HG02763 (cell line): Measurements from ENCODE around the gene PCDHB6.
"Not testable (repeated sequence)": the region's sequence is repeated elsewhere in the genome, so short reads cannot be mapped to it uniquely, and the experiment has no call there.

ENCODE experiments used
- ATAC-seq: cut with Tn5 transposase; IDR thresholded peaks from one replicate; pipeline ENCODE4 v1.9.1; 2021; ENCODE audit warnings: mild to moderate bottlenecking, moderate library complexity; ENCODE audit not compliant: unreplicated experiment

Gene PCDHB6

GRCh38 chr5:141157901-141158300 is 8.0 kb downstream of the PCDHB6 start:
- ATAC-seq, result not testable (repeated sequence)

- no peak for ATAC-seq
Measured at GRCh38 chr5:141172381-141173204, 22.7 kb downstream of the PCDHB6 start, which contains the start of gene PCDHB7. Gene PCDHB7, plus strand, starts transcription at chr5:141172644. Its CDS starts 192 bp downstream, at chr5:141172836.

GRCh38 chr5:141174291-141175104 is 24.6 kb downstream of the PCDHB6 start:
- not testable (repeated sequence) for ATAC-seq

GRCh38 chr5:141175933-141176332 is 26.1 kb downstream of the PCDHB6 start:
- ATAC-seq, result no peak

- ATAC-seq, result not testable (repeated sequence)
Measured at GRCh38 chr5:141177577-141178191, 27.8 kb downstream of the PCDHB6 start, which contains the start of gene PCDHB8. Gene PCDHB8, plus strand, starts transcription at chr5:141177790. Its CDS starts 245 bp downstream, at chr5:141178035.

- ATAC-seq, result not testable (repeated sequence)
Measured at GRCh38 chr5:141179371-141179770, 29.5 kb downstream of the PCDHB6 start.

- ATAC-seq, result not testable (repeated sequence)
Measured at GRCh38 chr5:141179876-141180275, 30.0 kb downstream of the PCDHB6 start.

- no peak for ATAC-seq
Measured at GRCh38 chr5:141180313-141180712, 30.5 kb downstream of the PCDHB6 start.

GRCh38 chr5:141182248-141182647 is 32.4 kb downstream of the PCDHB6 start, which contains the start of gene PCDHB16:
Gene PCDHB16, plus strand, starts transcription at chr5:141182387. Its CDS starts 173 bp downstream, at chr5:141182560.
- no peak for ATAC-seq

- ATAC-seq, result not testable (repeated sequence)
Measured at GRCh38 chr5:141184117-141184855, 34.4 kb downstream of the PCDHB6 start.

GRCh38 chr5:141186897-141187512 is 37.1 kb downstream of the PCDHB6 start, which contains the start of gene PCDHB9:
Gene PCDHB9, plus strand, starts transcription at chr5:141187161. Its CDS starts 158 bp downstream, at chr5:141187319.
- no peak for ATAC-seq

- not testable (repeated sequence) for ATAC-seq
Measured at GRCh38 chr5:141188682-141189081, 38.8 kb downstream of the PCDHB6 start.

GRCh38 chr5:141189131-141189530 is 39.3 kb downstream of the PCDHB6 start:
- ATAC-seq, result not testable (repeated sequence)

- no peak for ATAC-seq
Measured at GRCh38 chr5:141192110-141192725, 42.4 kb downstream of the PCDHB6 start, which contains the start of gene PCDHB10. Gene PCDHB10, plus strand, starts transcription at chr5:141192353. Its CDS starts 200 bp downstream, at chr5:141192553.

GRCh38 chr5:141194332-141194731 is 44.5 kb downstream of the PCDHB6 start:
- not testable (repeated sequence) for ATAC-seq

- ATAC-seq, result no peak
Measured at GRCh38 chr5:141196363-141196762, 46.5 kb downstream of the PCDHB6 start.

- no peak for ATAC-seq
Measured at GRCh38 chr5:141199359-141200235, 49.7 kb downstream of the PCDHB6 start, which contains the start of gene PCDHB11. Gene PCDHB11, plus strand, starts transcription at chr5:141199627. Its CDS starts 148 bp downstream, at chr5:141199775.

- not testable (repeated sequence) for ATAC-seq
Measured at GRCh38 chr5:141201126-141201525, 51.3 kb downstream of the PCDHB6 start.
